Measurements from ENCODE around the gene GPRC5A. TPM values are rescaled to one million over a fixed set of nuclear protein-coding genes. Genes with fewer than 3 reads are reported as not detected.

Gene GPRC5A
- total and polyA plus RNA-seq, 2 experiments from 2014 or later = 0.16 to 0.38 TPM

DNA sequence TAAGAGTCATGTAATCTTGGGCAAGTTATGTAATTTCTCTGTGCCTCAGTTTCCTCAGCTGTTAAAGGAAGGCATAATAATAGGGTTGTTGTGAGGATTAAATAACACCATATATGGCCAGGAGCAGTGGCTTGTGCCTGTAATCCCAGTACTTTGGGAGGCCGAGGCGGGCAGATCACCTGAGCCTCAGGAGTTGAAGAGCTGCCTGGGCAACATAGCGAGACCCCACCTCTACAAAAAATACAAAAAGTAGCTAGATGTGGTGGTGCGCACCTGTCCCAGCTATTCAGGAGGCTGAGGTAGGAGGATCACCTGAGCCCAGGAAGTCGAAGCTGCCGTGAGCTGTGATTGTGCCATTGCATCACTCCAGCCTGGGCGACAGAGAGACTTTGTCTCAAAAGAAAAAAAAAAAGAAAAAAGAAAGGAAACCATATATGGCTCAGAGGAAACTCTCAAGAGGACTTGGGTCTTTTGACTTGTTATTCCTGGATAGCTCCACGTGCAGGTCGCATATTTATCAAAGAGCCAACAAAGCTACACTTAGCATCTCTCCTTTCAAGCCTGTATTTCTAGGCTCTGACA, 6.9 kb downstream of the GPRC5A start (continued):
- TF ChIP-seq, protein P1, sequence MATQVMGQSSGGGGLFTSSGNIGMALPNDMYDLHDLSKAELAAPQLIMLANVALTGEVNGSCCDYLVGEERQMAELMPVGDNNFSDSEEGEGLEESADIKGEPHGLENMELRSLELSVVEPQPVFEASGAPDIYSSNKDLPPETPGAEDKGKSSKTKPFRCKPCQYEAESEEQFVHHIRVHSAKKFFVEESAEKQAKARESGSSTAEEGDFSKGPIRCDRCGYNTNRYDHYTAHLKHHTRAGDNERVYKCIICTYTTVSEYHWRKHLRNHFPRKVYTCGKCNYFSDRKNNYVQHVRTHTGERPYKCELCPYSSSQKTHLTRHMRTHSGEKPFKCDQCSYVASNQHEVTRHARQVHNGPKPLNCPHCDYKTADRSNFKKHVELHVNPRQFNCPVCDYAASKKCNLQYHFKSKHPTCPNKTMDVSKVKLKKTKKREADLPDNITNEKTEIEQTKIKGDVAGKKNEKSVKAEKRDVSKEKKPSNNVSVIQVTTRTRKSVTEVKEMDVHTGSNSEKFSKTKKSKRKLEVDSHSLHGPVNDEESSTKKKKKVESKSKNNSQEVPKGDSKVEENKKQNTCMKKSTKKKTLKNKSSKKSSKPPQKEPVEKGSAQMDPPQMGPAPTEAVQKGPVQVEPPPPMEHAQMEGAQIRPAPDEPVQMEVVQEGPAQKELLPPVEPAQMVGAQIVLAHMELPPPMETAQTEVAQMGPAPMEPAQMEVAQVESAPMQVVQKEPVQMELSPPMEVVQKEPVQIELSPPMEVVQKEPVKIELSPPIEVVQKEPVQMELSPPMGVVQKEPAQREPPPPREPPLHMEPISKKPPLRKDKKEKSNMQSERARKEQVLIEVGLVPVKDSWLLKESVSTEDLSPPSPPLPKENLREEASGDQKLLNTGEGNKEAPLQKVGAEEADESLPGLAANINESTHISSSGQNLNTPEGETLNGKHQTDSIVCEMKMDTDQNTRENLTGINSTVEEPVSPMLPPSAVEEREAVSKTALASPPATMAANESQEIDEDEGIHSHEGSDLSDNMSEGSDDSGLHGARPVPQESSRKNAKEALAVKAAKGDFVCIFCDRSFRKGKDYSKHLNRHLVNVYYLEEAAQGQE (IDR thresholded peaks at IDR 0.05; ENCODE audit: unreplicated experiment) = no peak
- no peak for TF ChIP-seq CREB1 (CRISPR knock-in tag; IDR thresholded peaks at IDR 0.05; ENCODE audit: low read depth)
- no peak for TF ChIP-seq POLR2AphosphoS5 (IDR thresholded peaks at IDR 0.05; ENCODE audit: low read depth)
- no peak for TF ChIP-seq ZNF331 (CRISPR knock-in tag; IDR thresholded peaks at IDR 0.05; ENCODE audit: low read depth)

DNA sequence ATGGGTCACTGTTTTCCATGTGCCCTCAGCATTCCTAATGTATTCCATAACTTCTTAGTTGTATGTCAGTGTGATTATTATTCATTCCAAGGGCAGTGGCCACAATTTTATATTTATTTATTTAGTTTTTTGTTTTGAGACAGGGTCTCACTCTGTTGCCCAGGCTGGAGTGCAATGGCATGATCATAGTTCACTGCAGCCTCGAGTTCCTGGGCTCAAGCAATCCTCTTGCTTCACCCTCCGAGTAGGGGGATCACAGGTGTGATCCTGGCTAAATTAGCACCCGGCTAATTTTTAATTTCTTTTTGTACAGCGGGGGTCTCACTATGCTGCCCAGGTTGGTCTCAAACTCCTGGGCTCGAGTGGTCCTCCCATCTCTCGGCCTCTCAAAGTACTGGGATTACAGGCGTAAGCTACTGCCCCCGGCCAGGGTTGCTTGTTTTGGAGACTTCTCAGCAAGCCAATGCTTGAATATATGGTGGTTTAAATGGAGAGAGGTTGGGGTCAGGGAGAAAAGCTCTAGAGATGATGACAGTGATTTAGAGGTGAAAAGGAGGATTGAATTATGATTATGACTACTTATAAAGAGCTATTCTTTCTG, 7.6 kb downstream of the GPRC5A start:
- H3K4me3 Mint-ChIP-seq = no peak overlapping the region
- no peaks in the 10 kb centered on the region for H3K79me2 ChIP-seq (replicated peaks; ENCODE audit: insufficient read depth)
- no peaks in the 10 kb centered on the region for H3K27me3 ChIP-seq (ENCODE audit: insufficient read depth)
- no peaks in the 10 kb centered on the region for H3K9me3 Mint-ChIP-seq
- H3K4me1 Mint-ChIP-seq = no peaks in the 10 kb centered on the region
- H3K27me3 Mint-ChIP-seq (ENCODE audit: insufficient read depth, low read depth, poor library complexity) = peaks cover 8% of the 10 kb centered on the region
- no peak for DNase-seq (ENCODE audit: low spot score)
- H3K9me2 ChIP-seq (ENCODE audit: insufficient read depth) = no peaks in the 10 kb centered on the region
- H4K20me1 ChIP-seq (replicated peaks; ENCODE audit: insufficient read depth) = no peaks in the 10 kb centered on the region
- ATAC-seq = no peak
- H2AFZ ChIP-seq = no peak overlapping the region
- no peak overlapping the region for H3K4me3 ChIP-seq
- no peaks in the 10 kb centered on the region for H3F3A ChIP-seq (replicated peaks; ENCODE audit: low read depth)
- no peak overlapping the region for H3K4me2 ChIP-seq
- no peaks in the 10 kb centered on the region for H3K36me3 Mint-ChIP-seq (ENCODE audit: low read depth)
- H3K27ac ChIP-seq (ENCODE audit: low read depth) = no peak overlapping the region
- H3K27ac Mint-ChIP-seq = no peak overlapping the region
- TF ChIP-seq, protein P2, sequence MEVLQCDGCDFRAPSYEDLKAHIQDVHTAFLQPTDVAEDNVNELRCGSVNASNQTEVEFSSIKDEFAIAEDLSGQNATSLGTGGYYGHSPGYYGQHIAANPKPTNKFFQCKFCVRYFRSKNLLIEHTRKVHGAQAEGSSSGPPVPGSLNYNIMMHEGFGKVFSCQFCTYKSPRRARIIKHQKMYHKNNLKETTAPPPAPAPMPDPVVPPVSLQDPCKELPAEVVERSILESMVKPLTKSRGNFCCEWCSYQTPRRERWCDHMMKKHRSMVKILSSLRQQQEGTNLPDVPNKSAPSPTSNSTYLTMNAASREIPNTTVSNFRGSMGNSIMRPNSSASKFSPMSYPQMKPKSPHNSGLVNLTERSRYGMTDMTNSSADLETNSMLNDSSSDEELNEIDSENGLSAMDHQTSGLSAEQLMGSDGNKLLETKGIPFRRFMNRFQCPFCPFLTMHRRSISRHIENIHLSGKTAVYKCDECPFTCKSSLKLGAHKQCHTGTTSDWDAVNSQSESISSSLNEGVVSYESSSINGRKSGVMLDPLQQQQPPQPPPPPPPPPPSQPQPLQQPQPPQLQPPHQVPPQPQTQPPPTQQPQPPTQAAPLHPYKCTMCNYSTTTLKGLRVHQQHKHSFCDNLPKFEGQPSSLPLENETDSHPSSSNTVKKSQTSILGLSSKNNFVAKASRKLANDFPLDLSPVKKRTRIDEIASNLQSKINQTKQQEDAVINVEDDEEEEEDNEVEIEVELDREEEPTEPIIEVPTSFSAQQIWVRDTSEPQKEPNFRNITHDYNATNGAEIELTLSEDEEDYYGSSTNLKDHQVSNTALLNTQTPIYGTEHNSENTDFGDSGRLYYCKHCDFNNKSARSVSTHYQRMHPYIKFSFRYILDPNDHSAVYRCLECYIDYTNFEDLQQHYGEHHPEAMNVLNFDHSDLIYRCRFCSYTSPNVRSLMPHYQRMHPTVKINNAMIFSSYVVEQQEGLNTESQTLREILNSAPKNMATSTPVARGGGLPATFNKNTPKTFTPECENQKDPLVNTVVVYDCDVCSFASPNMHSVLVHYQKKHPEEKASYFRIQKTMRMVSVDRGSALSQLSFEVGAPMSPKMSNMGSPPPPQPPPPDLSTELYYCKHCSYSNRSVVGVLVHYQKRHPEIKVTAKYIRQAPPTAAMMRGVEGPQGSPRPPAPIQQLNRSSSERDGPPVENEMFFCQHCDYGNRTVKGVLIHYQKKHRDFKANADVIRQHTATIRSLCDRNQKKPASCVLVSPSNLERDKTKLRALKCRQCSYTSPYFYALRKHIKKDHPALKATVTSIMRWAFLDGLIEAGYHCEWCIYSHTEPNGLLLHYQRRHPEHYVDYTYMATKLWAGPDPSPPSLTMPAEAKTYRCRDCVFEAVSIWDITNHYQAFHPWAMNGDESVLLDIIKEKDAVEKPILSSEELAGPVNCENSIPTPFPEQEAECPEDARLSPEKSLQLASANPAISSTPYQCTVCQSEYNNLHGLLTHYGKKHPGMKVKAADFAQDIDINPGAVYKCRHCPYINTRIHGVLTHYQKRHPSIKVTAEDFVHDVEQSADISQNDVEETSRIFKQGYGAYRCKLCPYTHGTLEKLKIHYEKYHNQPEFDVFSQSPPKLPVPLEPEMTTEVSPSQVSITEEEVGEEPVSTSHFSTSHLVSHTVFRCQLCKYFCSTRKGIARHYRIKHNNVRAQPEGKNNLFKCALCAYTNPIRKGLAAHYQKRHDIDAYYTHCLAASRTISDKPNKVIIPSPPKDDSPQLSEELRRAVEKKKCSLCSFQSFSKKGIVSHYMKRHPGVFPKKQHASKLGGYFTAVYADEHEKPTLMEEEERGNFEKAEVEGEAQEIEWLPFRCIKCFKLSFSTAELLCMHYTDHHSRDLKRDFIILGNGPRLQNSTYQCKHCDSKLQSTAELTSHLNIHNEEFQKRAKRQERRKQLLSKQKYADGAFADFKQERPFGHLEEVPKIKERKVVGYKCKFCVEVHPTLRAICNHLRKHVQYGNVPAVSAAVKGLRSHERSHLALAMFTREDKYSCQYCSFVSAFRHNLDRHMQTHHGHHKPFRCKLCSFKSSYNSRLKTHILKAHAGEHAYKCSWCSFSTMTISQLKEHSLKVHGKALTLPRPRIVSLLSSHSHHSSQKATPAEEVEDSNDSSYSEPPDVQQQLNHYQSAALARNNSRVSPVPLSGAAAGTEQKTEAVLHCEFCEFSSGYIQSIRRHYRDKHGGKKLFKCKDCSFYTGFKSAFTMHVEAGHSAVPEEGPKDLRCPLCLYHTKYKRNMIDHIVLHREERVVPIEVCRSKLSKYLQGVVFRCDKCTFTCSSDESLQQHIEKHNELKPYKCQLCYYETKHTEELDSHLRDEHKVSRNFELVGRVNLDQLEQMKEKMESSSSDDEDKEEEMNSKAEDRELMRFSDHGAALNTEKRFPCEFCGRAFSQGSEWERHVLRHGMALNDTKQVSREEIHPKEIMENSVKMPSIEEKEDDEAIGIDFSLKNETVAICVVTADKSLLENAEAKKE (CRISPR knock-in tag; IDR thresholded peaks at IDR 0.05) = no peak
- no peak for TF ChIP-seq EZH2phosphoT487 (IDR thresholded peaks at IDR 0.05; ENCODE audit: unreplicated experiment)
- H3K36me3 ChIP-seq (ENCODE audit: insufficient read depth) = no peaks in the 10 kb centered on the region
- H3K4me1 ChIP-seq (ENCODE audit: insufficient read depth) = no peaks in the 10 kb centered on the region

Data from GM23338 (cell line).